ENCODE data around the gene TMEM273.

TMEM273 gene

DNA sequence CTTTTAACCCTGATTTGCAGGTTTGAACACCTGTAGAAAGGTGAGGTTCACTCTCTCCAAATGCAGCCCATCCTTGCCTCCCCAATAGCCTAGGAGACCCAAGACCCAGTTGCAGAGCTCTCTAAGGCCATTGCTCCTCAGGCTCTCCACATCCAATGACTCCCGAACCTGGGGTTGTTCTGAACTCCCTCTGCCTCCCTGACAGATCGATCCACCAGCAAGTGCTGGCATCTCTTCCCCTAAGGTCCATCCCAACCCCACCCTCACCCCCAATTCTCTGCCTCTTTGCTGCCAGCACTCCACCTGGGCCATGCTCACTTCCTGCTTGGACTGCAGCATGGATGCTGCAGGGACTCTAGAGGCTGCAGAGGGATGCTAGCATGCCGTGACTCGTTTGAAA lies 35.1 kb downstream of the TMEM273 start:
- TF ChIP-seq, protein P1, sequence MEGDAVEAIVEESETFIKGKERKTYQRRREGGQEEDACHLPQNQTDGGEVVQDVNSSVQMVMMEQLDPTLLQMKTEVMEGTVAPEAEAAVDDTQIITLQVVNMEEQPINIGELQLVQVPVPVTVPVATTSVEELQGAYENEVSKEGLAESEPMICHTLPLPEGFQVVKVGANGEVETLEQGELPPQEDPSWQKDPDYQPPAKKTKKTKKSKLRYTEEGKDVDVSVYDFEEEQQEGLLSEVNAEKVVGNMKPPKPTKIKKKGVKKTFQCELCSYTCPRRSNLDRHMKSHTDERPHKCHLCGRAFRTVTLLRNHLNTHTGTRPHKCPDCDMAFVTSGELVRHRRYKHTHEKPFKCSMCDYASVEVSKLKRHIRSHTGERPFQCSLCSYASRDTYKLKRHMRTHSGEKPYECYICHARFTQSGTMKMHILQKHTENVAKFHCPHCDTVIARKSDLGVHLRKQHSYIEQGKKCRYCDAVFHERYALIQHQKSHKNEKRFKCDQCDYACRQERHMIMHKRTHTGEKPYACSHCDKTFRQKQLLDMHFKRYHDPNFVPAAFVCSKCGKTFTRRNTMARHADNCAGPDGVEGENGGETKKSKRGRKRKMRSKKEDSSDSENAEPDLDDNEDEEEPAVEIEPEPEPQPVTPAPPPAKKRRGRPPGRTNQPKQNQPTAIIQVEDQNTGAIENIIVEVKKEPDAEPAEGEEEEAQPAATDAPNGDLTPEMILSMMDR (IDR thresholded peaks at IDR 0.05; ENCODE audit: low read depth, low read length, missing control alignments), result no peak
- no peak for DNase-seq (ENCODE audit: extremely low read depth, low read depth)
- H3K4me3 ChIP-seq (replicated peaks; ENCODE audit: low read depth, low read length), result no peak overlapping the region

DNA sequence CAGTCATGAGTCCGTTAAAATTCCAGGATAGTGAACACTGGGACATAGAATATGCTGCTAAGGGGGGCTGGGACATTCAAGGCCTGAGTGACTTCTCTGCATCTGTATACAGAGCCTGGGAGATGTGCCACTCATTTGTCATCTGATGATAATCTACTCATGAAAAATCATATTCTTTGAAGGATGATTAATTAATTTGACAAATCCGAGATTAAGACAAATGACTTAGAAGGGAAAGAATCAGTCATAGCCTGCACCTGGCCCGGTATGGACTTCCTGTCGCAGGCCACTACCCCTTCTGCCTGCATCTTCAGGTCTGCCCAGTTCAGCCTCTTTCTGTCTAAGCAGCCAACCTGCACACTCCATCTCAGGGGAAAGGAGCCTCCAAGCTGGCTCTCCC lies 35.5 kb downstream of the TMEM273 start:
- no peak overlapping the region for H3K4me3 ChIP-seq (replicated peaks; ENCODE audit: low read depth, low read length)
- TF ChIP-seq, protein P1 (IDR thresholded peaks at IDR 0.05; ENCODE audit: low read depth, low read length, missing control alignments), result no peak
- DNase-seq (ENCODE audit: extremely low read depth, low read depth), result no peak

DNA sequence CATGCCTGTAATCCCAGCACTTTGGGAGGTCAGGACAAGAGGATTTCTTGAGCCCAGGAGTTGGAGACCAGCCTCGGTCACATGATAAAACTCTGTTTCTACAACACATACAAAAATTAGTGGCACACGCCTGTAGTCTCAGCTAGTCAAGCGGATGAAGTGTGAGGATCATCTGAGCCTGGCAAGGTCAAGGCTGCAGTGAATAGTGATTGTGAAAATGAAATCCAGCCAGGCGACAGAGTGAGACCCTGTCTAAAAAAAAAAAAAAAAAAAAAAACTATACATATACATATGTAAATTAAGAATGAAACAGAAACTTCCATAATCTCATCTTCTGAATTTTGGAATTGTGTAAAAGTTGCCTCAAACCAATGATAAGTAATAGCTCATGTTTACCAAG lies 36.2 kb downstream of the TMEM273 start:
- no peak for DNase-seq (ENCODE audit: extremely low read depth, low read depth)
- H3K4me3 ChIP-seq (replicated peaks; ENCODE audit: low read depth, low read length), result no peak overlapping the region
- TF ChIP-seq, protein P1 (IDR thresholded peaks at IDR 0.05; ENCODE audit: low read depth, low read length, missing control alignments), result no peak

DNA sequence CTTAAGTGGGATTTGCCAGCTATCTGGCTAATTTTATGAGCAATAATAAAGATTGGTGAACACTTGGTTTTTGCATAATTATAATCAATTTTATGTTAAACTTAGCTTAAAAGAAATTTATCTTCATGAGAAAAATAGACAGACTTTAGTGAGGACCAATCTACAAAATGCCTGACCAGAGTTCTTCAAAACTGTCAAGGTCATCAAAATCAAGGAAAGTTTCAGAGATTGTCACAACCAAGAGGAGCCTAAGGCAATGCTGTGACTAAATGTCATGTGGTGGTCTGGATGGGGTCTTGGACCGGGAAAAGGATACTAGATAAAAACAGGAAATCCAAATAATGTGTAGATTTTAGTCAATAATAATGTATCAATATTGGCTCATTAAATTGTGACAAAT lies 36.7 kb downstream of the TMEM273 start:
- no peak overlapping the region for H3K4me3 ChIP-seq (replicated peaks; ENCODE audit: low read depth, low read length)
- TF ChIP-seq, protein P1 (IDR thresholded peaks at IDR 0.05; ENCODE audit: low read depth, low read length, missing control alignments), result no peak
- DNase-seq (ENCODE audit: extremely low read depth, low read depth), result no peak

DNA sequence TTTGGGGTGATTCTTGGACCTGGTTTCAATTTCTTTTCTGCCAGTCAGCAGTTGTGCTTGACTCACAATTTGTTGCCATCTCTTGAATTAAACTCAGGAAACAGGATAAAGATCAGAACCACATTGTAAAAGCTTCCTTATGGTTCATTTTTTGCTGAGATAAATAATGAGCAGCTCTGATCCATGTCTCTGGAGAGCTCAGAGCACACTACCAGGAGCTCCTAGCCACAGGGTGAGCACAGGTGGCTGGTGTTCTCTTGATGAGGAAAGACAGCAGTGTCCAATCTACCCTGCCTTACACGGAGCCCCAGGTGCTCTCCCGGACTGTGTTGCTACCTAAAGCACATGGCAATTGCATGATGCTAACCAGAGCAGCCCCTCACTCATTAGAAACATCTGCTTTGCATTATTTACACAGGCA lies 37.2 kb downstream of the TMEM273 start:
- TF ChIP-seq, protein P1 (IDR thresholded peaks at IDR 0.05; ENCODE audit: low read depth, low read length, missing control alignments), result no peak
- no peak overlapping the region for H3K4me3 ChIP-seq (replicated peaks; ENCODE audit: low read depth, low read length)
- DNase-seq (ENCODE audit: extremely low read depth, low read depth), result no peak

DNA sequence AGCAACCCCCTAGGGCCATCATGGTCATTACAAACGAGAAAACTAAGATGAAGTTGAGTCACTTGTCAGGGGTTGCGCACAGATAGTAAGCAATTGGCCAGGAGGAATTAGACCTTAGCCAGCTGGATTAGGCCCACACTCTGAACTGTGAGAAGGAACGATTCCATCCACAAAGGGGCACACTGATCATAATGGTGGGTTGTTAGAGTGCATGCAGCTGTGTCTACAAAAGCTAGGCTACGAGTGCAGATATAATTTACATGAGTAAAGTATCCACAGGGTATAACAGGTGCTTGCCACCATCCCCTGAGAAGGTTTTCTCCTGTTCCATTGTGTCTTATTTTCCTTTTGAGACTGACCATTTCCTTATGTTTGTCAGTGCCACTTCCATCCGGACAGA lies 37.8 kb downstream of the TMEM273 start:
- DNase-seq (ENCODE audit: extremely low read depth, low read depth), result no peak
- TF ChIP-seq, protein P1 (IDR thresholded peaks at IDR 0.05; ENCODE audit: low read depth, low read length, missing control alignments), result no peak

DNA sequence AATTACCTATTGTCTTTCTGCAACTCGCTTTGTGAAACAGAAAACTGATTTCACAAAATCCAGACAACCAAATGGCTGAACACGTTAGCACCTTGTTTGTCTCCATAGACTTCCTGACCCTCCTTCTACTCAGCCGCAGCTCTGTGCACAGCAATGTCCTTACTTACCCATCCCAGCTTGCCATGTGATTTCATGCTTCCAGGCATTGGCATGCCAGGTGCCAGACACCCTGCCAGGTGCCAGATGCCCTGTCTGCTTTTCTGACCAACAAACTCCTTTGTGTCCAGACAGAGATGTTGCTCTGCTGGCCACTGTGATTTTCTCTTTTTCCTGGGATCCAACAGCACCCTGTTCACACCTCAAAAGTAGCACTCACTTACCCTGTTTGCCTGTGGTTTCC lies 38.3 kb downstream of the TMEM273 start:
- no peak overlapping the region for H3K4me3 ChIP-seq (replicated peaks; ENCODE audit: low read depth, low read length)
- TF ChIP-seq, protein P1 (IDR thresholded peaks at IDR 0.05; ENCODE audit: low read depth, low read length, missing control alignments), result no peak
- no peak for DNase-seq (ENCODE audit: extremely low read depth, low read depth)

More for the DNA sequence above, 37.8 kb downstream of the TMEM273 start:
- no peak overlapping the region for H3K4me3 ChIP-seq (replicated peaks; ENCODE audit: low read depth, low read length)
